B cell (primary cell): ENCODE results near the gene UPF1. TPM values are rescaled to one million over a fixed set of nuclear protein-coding genes. Genes with fewer than 3 reads are reported as not detected.
A peak's percentile ranks its signal among the peaks of the same experiment; 100 is the strongest.

Experiments used
- ATAC-seq: fragments of 200-7000 bp; cut with Tn5 transposase; one replicate; pipeline ENCODE4 v1.10.0; 2021; ENCODE audit warnings: low read depth, mild to moderate bottlenecking, moderate number of reproducible peaks, moderate library complexity
- CTCF ChIA-PET: fragments of 350-600 bp; sonication (Branson Sonifier 250); formaldehyde crosslinking; loops from one replicate; lab custom pipeline; 2021; ENCODE audit warnings: antibody characterized with exemption, inconsistent platforms; lab: Charles Lee
- POLR2A ChIA-PET: fragments of 350-600 bp; sonication (Branson Sonifier 250); formaldehyde crosslinking; loops from one replicate; lab custom pipeline; 2021; ENCODE audit warnings: antibody characterized with exemption; lab: Charles Lee
- DNase-seq: peaks from one replicate; pipeline ENCODE4 v3.0.0; 2013
- H2AFZ ChIP-seq: 2 replicates; pipeline ENCODE4 v1.6.1; 2012; ENCODE audit warnings: mild to moderate bottlenecking, low read depth, low read length; ENCODE audit not compliant: insufficient read depth, poor library complexity, severe bottlenecking
- H3K27ac ChIP-seq, 2 donors: 1 replicate in 1 of 2; 2 replicates in 1 of 2; pipeline ENCODE4 v1.5.1; 2012 to 2013; ENCODE audit warnings: low read length in 2 of 2, mild to moderate bottlenecking in 2 of 2, moderate library complexity in 1 of 2
- H3K27me3 ChIP-seq, 4 experiments: fragments of 200-600 bp in 1 of 4; sonication (generic) in 1 of 4; replicated peaks in 1 of 4; 1 replicate in 2 of 4; 2 replicates in 2 of 4; pipeline versions ENCODE4 v1.6.1 to v1.7.0; 2013 to 2016; ENCODE audit warnings: low read length in 3 of 4, mild to moderate bottlenecking in 2 of 4, mixed read lengths in 1 of 4, moderate library complexity in 1 of 4; ENCODE audit not compliant: insufficient read depth in 4 of 4, control insufficient read depth in 3 of 4; ENCODE audit errors: control extremely low read depth in 1 of 4
- H3K36me3 ChIP-seq, 2 experiments: replicated peaks in 1 of 2; 1 replicate in 1 of 2; 2 replicates in 1 of 2; pipeline versions ENCODE4 v1.6.1 to v1.7.1; 2013; ENCODE audit warnings: low read length in 1 of 2; ENCODE audit not compliant: insufficient read depth in 2 of 2, control insufficient read depth in 1 of 2; ENCODE audit errors: control extremely low read depth in 1 of 2, extremely low read depth in 1 of 2
- H3K4me1 ChIP-seq, 2 donors: fragments of 200-600 bp in 1 of 2; sonication (generic) in 1 of 2; 1 replicate in 1 of 2; 2 replicates in 1 of 2; pipeline versions ENCODE4 v1.5.1 to v1.6.1; 2013 to 2017; ENCODE audit warnings: low read length in 2 of 2; ENCODE audit not compliant: control insufficient read depth in 2 of 2, insufficient read depth in 2 of 2
- H3K4me2 ChIP-seq: replicated peaks from 2 replicates; pipeline ENCODE3; 2012; ENCODE audit warnings: mild to moderate bottlenecking, low read depth, low read length; ENCODE audit not compliant: poor library complexity, severe bottlenecking
- H3K4me3 ChIP-seq, 5 experiments: fragments of 200-600 bp in 1 of 5; sonication (generic) in 1 of 5; 1 replicate in 3 of 5; 2 replicates in 2 of 5; pipeline versions ENCODE4 v1.5.1 to v1.7.0; 2011 to 2016; ENCODE audit warnings: low read length in 4 of 5, mild to moderate bottlenecking in 4 of 5, low read depth in 2 of 5, control low read depth in 1 of 5, moderate library complexity in 1 of 5; ENCODE audit not compliant: insufficient read depth in 1 of 5; ENCODE audit errors: control extremely low read depth in 1 of 5, extremely low read depth in 1 of 5
- H3K79me2 ChIP-seq: fragments of 200-600 bp; sonication (generic); one replicate; pipeline ENCODE4 v1.6.0; 2016; ENCODE audit warnings: low read length; ENCODE audit not compliant: control insufficient read depth, insufficient read depth
- H3K9ac ChIP-seq: fragments of 200-600 bp; sonication (generic); 2 replicates; pipeline ENCODE4 v1.6.1; 2017; ENCODE audit warnings: mild to moderate bottlenecking, low read length, moderate library complexity
- H3K9me3 ChIP-seq, 3 donors: one replicate each; pipeline versions ENCODE4 v1.6.1 to v1.7.1; 2013; ENCODE audit warnings: low read length in 2 of 3; ENCODE audit not compliant: control insufficient read depth in 2 of 3, insufficient read depth in 1 of 3; ENCODE audit errors: control extremely low read depth in 1 of 3
- H4K20me1 ChIP-seq: 2 replicates; pipeline ENCODE4 v1.6.0; 2012; ENCODE audit warnings: mild to moderate bottlenecking, low read length; ENCODE audit not compliant: insufficient read depth, control insufficient read depth, poor library complexity, severe bottlenecking
- H3K27ac Mint-ChIP-seq: one replicate; pipeline ENCODE4 v1.8.0; 2021; ENCODE audit warnings: mixed read lengths
- H3K27me3 Mint-ChIP-seq: one replicate; pipeline ENCODE4 v1.8.0; 2021; ENCODE audit warnings: mixed read lengths
- H3K4me1 Mint-ChIP-seq: one replicate; pipeline ENCODE4 v1.8.0; 2021; ENCODE audit warnings: mixed read lengths
- H3K4me3 Mint-ChIP-seq: one replicate; pipeline ENCODE4 v1.8.0; 2021; ENCODE audit warnings: mixed read lengths
- H3K9me3 Mint-ChIP-seq: one replicate; pipeline ENCODE4 v1.8.0; 2022; ENCODE audit warnings: mixed read lengths; ENCODE audit not compliant: insufficient read depth
- CTCF ChIP-seq: fragments of 200-600 bp; IDR thresholded peaks from one replicate; pipeline ENCODE4 v1.8.0; 2022; ENCODE audit warnings: antibody characterized with exemption, mild to moderate bottlenecking
- EZH2 ChIP-seq: IDR thresholded peaks from 2 replicates; pipeline ENCODE4 v1.6.1; 2012; ENCODE audit warnings: borderline replicate concordance, low read depth, mild to moderate bottlenecking, moderate library complexity, low read length; ENCODE audit not compliant: insufficient read depth, poor library complexity, severe bottlenecking
- WGBS: methylation state at CpG from one replicate; pipeline ENCODE4 v1.1.5; 2013; ENCODE audit warnings: missing lambda C conversion rate; ENCODE audit not compliant: insufficient coverage; 5-methylcytosine and 5-hydroxymethylcytosine counted together
- intact Hi-C: fragments of 100-400 bp; cut with micrococcal nuclease; formaldehyde crosslinking; loops from one replicate; pipeline ENCODE4 v1.10.0; 2022
- polyA plus RNA-seq: library from polyadenylated mRNA; depleted of rRNA; stranded (reverse); fragments of >200 nt; gene quantifications from 2 replicates; pipeline ENCODE4 v1.2.3, GENCODE V29; 2012
- total RNA-seq, 2 donors: library from RNA; stranded (reverse); fragments of 120-200 nt in 1 of 2; gene quantifications; 1 replicate in 1 of 2; 2 replicates in 1 of 2; pipeline versions ENCODE4 v1.2.3 to v1.2.4, GENCODE V29; 2013 to 2022

Gene UPF1
- total and polyA plus RNA-seq, 2 donors (not counting 1 experiment from before 2014, with no cell fraction given) = 51.9 to 98.6 TPM

GRCh38 chr19:18795540-18795939 lies 36.2 kb upstream of the UPF1 start:
- Mint-ChIP-seq H3K9me3 (no peaks in the 10 kb centered on the region), H3K4me3 (no peak overlapping the region), H3K27me3 (peaks cover 33% of the 10 kb centered on the region), H3K27ac (no peak overlapping the region), H3K4me1 (peaks cover 4% of the 10 kb centered on the region)
- CTCF ChIA-PET = interaction anchor here (0.6 kb wide), 1 partner anchor 94 kb away, joined by 3 read pairs; no protein-coding TSS in a partner anchor
- ATAC-seq (no peak), DNase-seq (peak; percentile 19)
- POLR2A ChIA-PET = no interaction called here
- intact Hi-C loops = no loop called here
- Histone ChIP-seq H4K20me1 (no peaks in the 10 kb centered on the region), H3K79me2 (no peaks in the 10 kb centered on the region), H3K4me3 (no peak overlapping the region), H3K9me3 (peaks cover 0 to 25% (median 0%) of the 10 kb centered on the region in 3 donors), H3K36me3 (no peaks in the 10 kb centered on the region), H3K9ac (no peak overlapping the region), H3K4me2 (no peak overlapping the region), H2AFZ (no peak overlapping the region), H3K27ac (no peak overlapping the region), H3K4me1 (peaks cover 8 to 9% of the 10 kb centered on the region in 2 donors), H3K27me3 (peaks cover 0 to 56% (median 9%) of the 10 kb centered on the region in 4 experiments)
- 13% methylated on average over 21 of the region's 21 CpGs for WGBS
- no peak for TF ChIP-seq CTCF

GRCh38 chr19:18796239-18796638 lies 35.5 kb upstream of the UPF1 start:
- Histone ChIP-seq H3K79me2 (no peaks in the 10 kb centered on the region), H2AFZ (no peak overlapping the region), H3K9me3 (peaks cover 0 to 21% (median 0%) of the 10 kb centered on the region in 3 donors), H3K36me3 (no peaks in the 10 kb centered on the region), H3K27me3 (peaks cover 0 to 50% (median 6%) of the 10 kb centered on the region in 4 experiments), H3K4me3 (no peak overlapping the region), H3K4me2 (no peak overlapping the region), H4K20me1 (no peaks in the 10 kb centered on the region), H3K9ac (no peak overlapping the region), H3K27ac (no peak overlapping the region), H3K4me1 (peaks cover 1 to 2% of the 10 kb centered on the region in 2 donors)
- H3K27me3 Mint-ChIP-seq = peaks cover 30% of the 10 kb centered on the region
- ChIA-PET CTCF (no interaction called here), POLR2A (no interaction called here)
- TF ChIP-seq EZH2 (no peak), CTCF (no peak)
- no peak overlapping the region for H3K4me3 Mint-ChIP-seq
- peaks cover 2% of the 10 kb centered on the region for H3K4me1 Mint-ChIP-seq
- no peak for DNase-seq
- no CpG with 5 or more reads among the region's 2 CpGs for WGBS
- H3K9me3 Mint-ChIP-seq = no peaks in the 10 kb centered on the region
- ATAC-seq = no peak
- intact Hi-C loops = no loop called here
- H3K27ac Mint-ChIP-seq = no peak overlapping the region
